ENCODE results near the gene DNAJC5. TPM values are rescaled to one million over a fixed set of nuclear protein-coding genes. Genes with fewer than 3 reads are reported as not detected.
A peak's percentile ranks its signal among the peaks of the same experiment; 100 is the strongest.

Gene DNAJC5
- total RNA-seq, 2 donors from 2014 or later: 35.7 to 39.0 TPM

DNA sequence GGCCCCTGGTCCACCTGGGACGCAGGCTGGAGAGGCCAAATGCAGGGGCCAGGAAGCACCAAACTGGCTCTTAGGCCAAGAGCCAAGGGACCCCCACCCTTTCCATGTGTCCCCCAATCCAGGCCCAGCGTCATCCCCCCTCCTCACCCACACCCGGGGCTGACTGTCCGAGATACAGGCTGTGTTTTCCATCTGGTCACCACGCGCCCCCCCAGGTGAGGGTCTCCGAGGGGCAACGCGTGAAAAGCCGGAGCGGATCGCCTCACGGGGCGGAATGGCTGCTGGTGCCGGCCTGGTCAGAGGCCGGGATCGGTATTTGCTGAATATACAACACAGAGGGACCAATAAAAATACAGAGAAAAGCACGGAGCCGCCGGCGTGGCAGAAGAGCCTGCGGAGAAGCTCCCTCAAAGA, 38.8 kb upstream of the DNAJC5 start:
- Mint-ChIP-seq H3K4me3 (no peak overlapping the region), H3K27ac (no peak overlapping the region), H3K36me3 (ENCODE audit: low read depth) (no peaks in the 10 kb centered on the region), H3K27me3 (peaks cover 6% of the 10 kb centered on the region), H3K4me1 (peaks cover 14% of the 10 kb centered on the region)
- no peak for DNase-seq
- H3K9me3 ChIP-seq (ENCODE audit: control insufficient read depth, low read length, poor library complexity, severe bottlenecking): no peaks in the 10 kb centered on the region
- no peak for ATAC-seq

DNA sequence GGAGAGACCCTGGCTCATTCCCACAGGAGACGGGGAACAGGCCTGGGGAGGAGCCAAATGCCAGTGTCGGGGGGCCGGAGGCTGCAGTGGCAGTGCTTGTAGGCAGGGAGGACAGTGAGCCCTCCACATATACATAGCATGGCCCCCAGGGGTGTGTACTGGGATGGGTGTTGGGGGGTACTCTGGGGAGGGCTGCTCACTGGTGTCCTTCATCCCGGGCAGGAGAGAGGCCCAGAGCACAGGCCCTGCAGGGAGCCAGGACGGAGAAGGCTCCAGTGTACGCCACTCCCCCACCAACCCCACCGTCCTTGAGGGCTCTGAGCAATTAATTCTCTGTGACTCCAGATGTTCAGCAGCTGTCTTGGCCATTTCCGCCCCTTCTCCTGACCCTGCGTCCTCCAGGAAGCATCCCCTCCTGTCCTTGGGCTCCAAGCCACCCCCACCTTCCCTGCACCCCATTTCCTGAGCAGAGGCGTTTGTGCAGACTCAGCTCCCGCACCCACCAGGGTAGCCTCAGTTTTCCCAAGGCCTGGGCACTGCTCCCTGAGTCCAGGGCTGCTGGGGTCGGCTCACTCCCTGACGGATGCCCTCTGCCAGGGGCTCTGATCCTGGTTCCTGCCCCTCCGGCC, 37.0 kb upstream of the DNAJC5 start:
- Mint-ChIP-seq H3K36me3 (ENCODE audit: low read depth) (no peaks in the 10 kb centered on the region), H3K4me3 (peak overlapping the region; percentile 53), H3K4me1 (peaks cover 14% of the 10 kb centered on the region), H3K27me3 (no peaks in the 10 kb centered on the region), H3K27ac (no peak overlapping the region)
- no peak for DNase-seq
- ATAC-seq: no peak
- no peaks in the 10 kb centered on the region for H3K9me3 ChIP-seq (ENCODE audit: control insufficient read depth, low read length, poor library complexity, severe bottlenecking)

DNA sequence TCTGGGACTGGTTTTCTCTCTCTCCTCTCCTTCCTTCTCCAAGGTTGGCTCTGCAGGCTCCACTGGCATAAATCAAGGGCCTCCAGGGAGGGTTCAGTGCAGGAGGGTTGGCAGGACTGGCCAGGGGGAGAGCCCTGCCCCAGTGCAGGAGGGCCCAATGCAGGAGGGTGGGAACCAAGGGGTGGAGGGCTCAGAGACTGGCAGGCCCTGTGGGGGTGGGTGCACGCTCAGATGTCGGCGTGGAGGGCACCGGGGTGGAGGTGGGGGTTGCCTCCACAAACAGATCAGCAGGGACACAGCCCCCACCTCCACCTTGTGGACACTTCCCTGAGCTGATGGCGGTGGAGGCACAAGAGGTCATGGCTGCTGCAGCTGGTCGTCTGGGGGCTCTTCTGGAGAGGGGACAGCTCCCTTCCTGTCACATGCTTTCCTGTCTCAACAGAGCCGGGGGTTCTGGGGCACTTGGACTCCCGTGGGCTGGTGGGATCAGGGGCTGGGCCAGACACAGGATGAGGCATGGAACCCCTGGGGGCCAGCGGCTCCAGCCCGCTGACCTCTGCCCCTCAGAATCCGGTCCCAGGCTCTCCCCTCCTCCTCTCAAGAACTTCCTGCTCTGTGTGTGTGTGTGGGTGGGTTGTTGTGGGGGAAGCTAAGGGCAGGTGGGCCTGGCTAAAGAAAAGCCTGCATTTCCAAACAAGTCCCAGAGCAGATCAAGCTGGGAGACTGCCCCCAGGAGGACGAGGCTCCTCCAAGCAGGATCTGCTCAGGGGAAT, 36.3 kb upstream of the DNAJC5 start:
- ATAC-seq: no peak
- H3K27ac Mint-ChIP-seq: peak overlapping the region; percentile 45
- H3K36me3 Mint-ChIP-seq (ENCODE audit: low read depth): no peaks in the 10 kb centered on the region
- DNase-seq: no peak
- peaks cover 19% of the 10 kb centered on the region for H3K4me1 Mint-ChIP-seq
- no peaks in the 10 kb centered on the region for H3K9me3 ChIP-seq (ENCODE audit: control insufficient read depth, low read length, poor library complexity, severe bottlenecking)
- no peaks in the 10 kb centered on the region for H3K27me3 Mint-ChIP-seq
- H3K4me3 Mint-ChIP-seq: peak overlapping the region; percentile 53

DNA sequence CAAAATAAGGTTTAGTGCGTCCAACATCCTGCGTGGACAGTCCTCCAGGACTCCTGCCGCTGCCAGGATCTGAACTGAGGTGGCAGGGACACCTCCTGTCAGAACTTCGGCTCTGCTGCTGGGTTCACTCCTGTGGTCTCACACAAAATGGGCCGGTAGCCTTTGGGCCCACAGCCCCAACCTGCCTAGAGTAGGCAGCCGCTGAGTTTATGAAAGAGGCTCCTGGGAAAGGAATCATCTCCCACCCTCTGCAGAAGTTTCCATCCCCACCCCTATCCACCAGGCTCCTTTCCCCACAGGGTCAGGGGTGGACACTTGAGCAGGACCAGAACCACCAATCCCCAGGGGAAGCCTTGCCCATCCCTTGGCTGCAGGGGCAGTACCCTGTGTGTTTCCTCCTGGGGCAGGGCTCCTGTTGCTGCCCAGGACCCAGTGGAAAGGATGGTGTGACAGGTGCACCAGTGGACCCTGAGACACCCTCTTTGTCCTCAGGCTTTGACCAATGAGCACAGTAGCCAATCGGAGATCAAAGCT, 35.7 kb upstream of the DNAJC5 start:
- H3K9me3 ChIP-seq (ENCODE audit: control insufficient read depth, low read length, poor library complexity, severe bottlenecking): no peaks in the 10 kb centered on the region
- ATAC-seq: no peak
- Mint-ChIP-seq H3K36me3 (ENCODE audit: low read depth) (no peaks in the 10 kb centered on the region), H3K27me3 (no peaks in the 10 kb centered on the region), H3K27ac (peak overlapping the region; percentile 45), H3K4me3 (peak overlapping the region; percentile 53), H3K4me1 (peaks cover 25% of the 10 kb centered on the region)
- no peak for DNase-seq

DNA sequence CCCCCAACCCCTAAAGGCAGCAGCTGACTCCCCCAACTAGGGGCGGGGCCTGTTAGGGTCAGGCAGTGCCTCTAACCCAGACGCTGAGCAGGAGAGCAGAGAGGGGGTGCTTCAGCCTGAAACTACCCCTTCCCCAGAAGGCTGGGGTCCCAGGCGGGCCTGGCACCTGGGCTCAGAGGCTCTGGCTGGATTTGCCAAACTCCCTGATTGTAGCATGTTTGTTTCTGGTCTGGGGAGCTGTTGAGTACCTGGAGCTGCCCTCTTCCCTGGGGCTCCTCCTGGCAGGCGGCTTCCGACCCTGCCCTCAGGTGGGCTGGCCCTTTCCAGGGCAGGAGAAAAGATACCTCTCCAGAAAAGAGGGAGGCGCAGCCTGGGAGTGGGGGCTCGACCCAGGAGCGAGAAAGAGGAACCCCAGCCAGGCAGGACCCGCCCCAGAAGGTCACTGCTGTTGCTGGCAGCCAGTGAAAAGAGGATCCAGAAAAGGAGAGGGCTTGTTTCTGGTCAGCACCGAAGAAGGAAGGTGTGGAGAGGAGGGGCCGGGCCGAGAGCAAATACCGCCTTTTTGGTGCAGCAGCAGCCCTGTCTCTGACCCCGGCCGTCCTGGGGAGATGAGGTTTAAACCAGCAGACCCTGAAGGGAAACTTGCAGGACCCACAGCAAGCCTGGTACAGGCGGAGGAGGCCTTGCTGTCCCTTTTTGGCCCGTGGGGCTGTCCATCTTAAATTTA, 34.4 kb upstream of the DNAJC5 start:
- H3K9me3 ChIP-seq (ENCODE audit: control insufficient read depth, low read length, poor library complexity, severe bottlenecking): no peaks in the 10 kb centered on the region
- H3K4me1 Mint-ChIP-seq: peaks cover 30% of the 10 kb centered on the region
- no peak overlapping the region for H3K4me3 Mint-ChIP-seq
- no peaks in the 10 kb centered on the region for H3K36me3 Mint-ChIP-seq (ENCODE audit: low read depth)
- H3K27ac Mint-ChIP-seq: no peak overlapping the region
- no peak for DNase-seq
- ATAC-seq: no peak
- H3K27me3 Mint-ChIP-seq: no peaks in the 10 kb centered on the region

DNA sequence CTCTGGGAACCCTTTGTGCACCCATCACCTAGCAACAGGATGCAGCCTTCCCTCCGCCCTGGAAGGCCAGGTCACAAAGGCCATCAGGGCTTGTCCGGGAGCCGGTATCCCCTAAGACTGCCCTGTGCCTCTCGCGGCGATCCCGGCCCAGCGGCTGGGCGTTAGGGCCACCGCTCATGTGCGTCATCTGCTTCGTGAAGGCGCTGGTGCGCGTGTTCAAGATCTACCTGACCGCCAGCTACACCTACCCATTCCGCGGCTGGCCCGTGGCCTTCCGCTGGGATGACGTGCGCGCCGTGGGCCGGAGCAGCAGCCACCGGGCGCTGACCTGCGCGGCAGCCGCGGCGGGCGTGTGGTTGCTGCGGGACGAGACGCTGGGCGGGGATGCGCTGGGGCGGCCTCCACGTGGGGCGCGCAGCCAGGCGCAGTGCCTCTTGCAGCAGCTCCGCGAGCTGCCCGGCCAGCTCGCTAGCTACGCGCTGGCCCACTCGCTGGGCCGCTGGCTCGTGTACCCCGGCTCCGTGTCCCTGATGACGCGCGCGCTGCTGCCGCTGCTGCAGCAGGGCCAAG, 33.5 kb upstream of the DNAJC5 start, which contains the start of gene ABHD16B:
Gene ABHD16B (plus strand): TSS at position 134 of the 570 bp plus-strand sequence. CDS start 43 bp downstream, at position 177.
- no peaks in the 10 kb centered on the region for H3K27me3 Mint-ChIP-seq
- no peak within 1 kb of the TSS for H3K4me3 Mint-ChIP-seq
- no peak within 1 kb of the TSS for H3K27ac Mint-ChIP-seq
- H3K36me3 Mint-ChIP-seq (ENCODE audit: low read depth): no peaks in the 10 kb centered on the region
- H3K9me3 ChIP-seq (ENCODE audit: control insufficient read depth, low read length, poor library complexity, severe bottlenecking): no peaks in the 10 kb centered on the region
- no peak for DNase-seq
- ATAC-seq: no peak
- peaks cover 35% of the 10 kb centered on the region for H3K4me1 Mint-ChIP-seq

DNA sequence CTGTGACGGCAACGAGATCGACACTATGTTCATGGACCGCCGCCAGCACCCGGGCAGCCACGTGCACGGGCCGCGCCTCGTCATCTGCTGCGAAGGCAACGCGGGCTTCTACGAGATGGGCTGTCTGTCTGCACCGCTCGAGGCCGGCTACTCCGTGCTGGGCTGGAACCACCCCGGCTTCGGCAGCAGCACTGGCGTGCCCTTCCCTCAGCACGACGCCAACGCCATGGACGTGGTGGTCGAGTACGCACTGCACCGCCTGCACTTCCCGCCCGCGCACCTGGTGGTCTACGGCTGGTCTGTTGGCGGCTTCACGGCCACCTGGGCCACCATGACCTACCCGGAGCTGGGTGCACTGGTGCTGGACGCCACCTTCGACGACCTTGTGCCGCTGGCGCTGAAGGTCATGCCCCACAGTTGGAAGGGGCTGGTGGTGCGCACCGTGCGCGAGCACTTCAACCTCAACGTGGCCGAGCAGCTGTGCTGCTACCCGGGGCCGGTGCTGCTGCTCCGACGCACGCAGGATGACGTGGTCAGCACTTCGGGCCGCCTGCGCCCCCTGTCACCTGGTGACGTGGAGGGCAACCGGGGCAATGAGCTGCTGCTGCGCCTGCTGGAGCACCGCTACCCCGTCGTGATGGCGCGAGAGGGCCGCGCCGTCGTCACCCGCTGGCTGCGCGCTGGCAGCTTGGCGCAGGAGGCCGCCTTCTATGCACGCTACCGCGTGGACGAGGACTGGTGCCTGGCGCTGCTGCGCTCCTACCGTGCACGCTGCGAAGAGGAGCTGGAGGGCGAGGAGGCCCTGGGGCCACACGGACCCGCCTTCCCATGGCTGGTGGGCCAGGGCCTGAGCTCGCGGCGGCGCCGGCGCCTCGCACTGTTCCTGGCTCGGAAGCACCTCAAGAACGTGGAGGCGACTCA, 32.7 kb upstream of the DNAJC5 start:
- DNase-seq (no peak), ATAC-seq (no peak)
- no peak overlapping the region for H3K27ac Mint-ChIP-seq
- no peak overlapping the region for H3K4me3 Mint-ChIP-seq
- no peaks in the 10 kb centered on the region for H3K27me3 Mint-ChIP-seq
- H3K9me3 ChIP-seq (ENCODE audit: control insufficient read depth, low read length, poor library complexity, severe bottlenecking): no peaks in the 10 kb centered on the region
- H3K4me1 Mint-ChIP-seq: peaks cover 35% of the 10 kb centered on the region
- no peaks in the 10 kb centered on the region for H3K36me3 Mint-ChIP-seq (ENCODE audit: low read depth)

DNA sequence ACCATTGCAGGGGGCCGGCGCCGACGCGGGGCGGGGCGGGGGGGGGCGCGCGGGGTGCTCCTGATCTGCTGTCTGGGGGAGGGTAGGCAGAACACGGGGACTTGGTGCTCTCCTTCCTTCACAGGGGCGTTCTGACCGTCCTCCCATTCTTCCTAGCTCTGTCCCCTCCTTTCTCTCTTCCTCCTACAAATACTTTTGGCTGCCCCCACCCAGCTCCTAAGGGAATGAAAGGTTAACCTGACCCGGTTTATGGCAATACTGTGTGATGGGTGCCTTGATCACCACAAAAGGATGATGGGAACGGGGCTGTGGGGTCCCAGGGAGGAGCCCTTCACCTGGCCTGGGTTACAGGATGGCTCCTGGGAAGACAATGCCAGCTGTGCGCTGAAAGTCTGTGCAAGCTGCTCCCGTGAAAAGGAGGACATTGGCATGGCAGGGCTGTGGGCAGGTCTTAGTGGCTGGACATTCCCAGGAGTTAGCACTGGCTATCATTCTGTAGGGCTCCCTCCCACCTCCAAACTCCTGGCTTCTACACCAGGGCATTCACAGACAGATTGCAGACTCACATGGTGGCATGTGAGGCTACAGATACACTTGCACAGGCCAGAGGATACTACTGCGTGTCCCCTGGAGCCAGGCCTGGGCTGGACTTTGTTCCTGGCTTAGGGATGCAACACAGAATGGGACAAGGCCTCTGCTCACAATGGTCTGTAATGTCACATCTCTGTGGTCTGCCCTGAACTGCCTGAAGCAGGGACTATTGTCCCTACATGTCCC, 31.7 kb upstream of the DNAJC5 start:
- ATAC-seq: no peak
- H3K27ac Mint-ChIP-seq: peak overlapping the region; percentile 97
- peak overlapping the region; percentile 98 for H3K4me3 Mint-ChIP-seq
- H3K4me1 Mint-ChIP-seq: peaks cover 28% of the 10 kb centered on the region
- no peaks in the 10 kb centered on the region for H3K36me3 Mint-ChIP-seq (ENCODE audit: low read depth)
- DNase-seq: no peak
- H3K9me3 ChIP-seq (ENCODE audit: control insufficient read depth, low read length, poor library complexity, severe bottlenecking): no peaks in the 10 kb centered on the region
- no peaks in the 10 kb centered on the region for H3K27me3 Mint-ChIP-seq

DNA sequence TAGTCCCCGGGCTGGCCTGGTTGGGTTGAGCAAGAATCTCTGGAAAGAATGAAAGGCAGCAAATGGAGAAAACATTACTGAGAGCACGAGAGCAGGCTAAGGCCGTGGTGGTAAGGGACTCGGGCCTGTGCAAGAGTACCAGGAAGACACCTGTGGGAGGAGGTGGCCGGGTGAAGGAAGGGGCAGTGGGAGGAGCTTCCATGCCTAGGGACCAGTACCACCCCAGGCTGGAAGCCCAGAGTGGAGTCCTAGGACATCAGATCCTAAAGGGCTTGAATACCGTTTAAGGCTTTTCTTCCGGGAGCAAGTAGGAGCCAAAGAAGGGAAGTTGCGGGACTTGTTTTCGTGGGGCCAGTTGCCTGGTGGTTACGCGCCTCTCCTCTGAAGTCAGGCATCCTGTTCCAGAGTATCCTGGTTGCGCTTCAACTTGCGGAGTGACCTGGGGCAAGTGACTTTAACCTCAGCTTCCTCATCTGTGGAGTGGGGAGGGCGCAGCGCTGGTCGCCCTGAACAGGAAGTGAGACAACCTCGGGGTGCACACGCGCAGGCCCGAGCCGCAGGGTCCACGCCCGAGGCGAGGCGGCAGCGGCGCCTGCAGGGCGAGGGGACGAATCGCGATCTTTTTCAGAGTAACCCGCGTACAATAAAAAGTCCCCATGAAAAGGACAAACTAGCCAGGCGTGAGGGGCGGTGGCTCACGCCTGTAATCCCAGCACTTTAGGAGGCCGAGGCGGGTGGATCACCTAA, 31.0 kb upstream of the DNAJC5 start:
- DNase-seq (peak; percentile 57 to 71 (median 64)), ATAC-seq (peak; percentile 72)
- H3K27ac Mint-ChIP-seq: peak overlapping the region; percentile 97
- no peaks in the 10 kb centered on the region for H3K9me3 ChIP-seq (ENCODE audit: control insufficient read depth, low read length, poor library complexity, severe bottlenecking)
- H3K4me3 Mint-ChIP-seq: peak overlapping the region; percentile 98
- no peaks in the 10 kb centered on the region for H3K36me3 Mint-ChIP-seq (ENCODE audit: low read depth)
- no peaks in the 10 kb centered on the region for H3K27me3 Mint-ChIP-seq
- peaks cover 24% of the 10 kb centered on the region for H3K4me1 Mint-ChIP-seq

DNA sequence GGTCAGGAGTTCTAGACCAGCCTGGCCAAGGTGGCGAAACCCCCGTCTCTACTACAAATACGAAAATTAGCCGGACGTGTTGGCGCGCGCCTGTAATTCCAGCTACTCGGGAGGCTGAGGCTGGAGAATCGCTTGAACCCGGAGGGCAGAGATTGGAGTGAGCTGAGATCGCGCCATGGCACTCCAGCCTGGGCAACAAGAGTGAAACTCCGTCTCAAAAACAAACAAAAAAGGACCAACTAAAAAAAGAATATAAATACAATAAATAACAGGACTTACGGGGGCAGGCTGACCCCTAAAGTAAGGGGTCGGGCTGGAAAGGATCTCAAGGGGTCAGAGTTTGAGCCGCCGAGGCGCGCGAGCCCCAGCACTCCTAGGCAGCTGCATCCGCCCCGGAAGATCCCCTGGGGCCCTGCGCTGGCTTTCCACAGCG, 30.4 kb upstream of the DNAJC5 start:
- ATAC-seq: peak; percentile 8
- Mint-ChIP-seq H3K27ac (peak overlapping the region; percentile 97), H3K27me3 (no peaks in the 10 kb centered on the region), H3K36me3 (ENCODE audit: low read depth) (no peaks in the 10 kb centered on the region), H3K4me1 (peaks cover 23% of the 10 kb centered on the region), H3K4me3 (peak overlapping the region; percentile 98)
- no peaks in the 10 kb centered on the region for H3K9me3 ChIP-seq (ENCODE audit: control insufficient read depth, low read length, poor library complexity, severe bottlenecking)
- DNase-seq: no peak

DNA sequence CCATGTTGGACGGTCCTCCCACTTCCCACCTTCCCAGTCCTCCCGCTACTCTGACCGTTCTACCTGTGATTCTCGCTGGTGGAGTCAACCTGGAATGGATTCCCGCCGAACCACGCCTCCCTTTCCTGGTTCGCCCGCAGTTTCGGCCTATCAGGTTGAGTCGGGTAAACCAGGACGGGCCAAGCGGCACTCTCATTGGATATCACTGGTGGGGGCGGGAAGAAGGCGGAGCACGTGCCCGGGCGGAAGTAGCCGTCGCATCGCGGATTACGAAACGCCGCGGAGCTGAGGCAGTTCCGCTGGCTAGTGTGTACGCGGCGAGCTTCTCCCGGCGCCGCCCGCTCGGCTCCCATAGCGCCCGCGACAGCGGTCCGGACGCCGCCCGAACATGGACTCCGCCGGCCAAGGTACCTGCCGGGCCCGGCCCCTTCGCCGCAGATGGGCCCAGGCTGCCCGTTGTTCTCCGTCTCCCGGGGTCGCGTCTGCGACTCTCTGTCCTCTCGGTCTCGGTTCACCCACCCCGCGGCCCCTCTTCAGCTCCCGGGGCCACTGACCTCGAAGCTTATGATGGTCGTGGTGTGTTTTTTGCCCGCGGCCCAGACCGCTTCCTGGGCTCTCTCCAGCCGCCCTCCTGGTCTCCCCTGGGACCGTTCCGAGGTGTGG, 29.8 kb upstream of the DNAJC5 start, which contains the start of gene TPD52L2:
Gene TPD52L2 (plus strand): TSS at position 293 of the 663 bp plus-strand sequence. CDS start 96 bp downstream, at position 389.
- peak within 1 kb of the TSS; percentile 98 for H3K4me3 Mint-ChIP-seq
- no peaks in the 10 kb centered on the region for H3K36me3 Mint-ChIP-seq (ENCODE audit: low read depth)
- H3K9me3 ChIP-seq (ENCODE audit: control insufficient read depth, low read length, poor library complexity, severe bottlenecking): no peaks in the 10 kb centered on the region
- ATAC-seq (peak; percentile 90), DNase-seq (peak; percentile 92 to 96 (median 94))
- H3K4me1 Mint-ChIP-seq: peaks cover 23% of the 10 kb centered on the region
- H3K27me3 Mint-ChIP-seq: no peaks in the 10 kb centered on the region
- H3K27ac Mint-ChIP-seq: peak within 1 kb of the TSS; percentile 97
